ENCODE data around the gene TMEM263. TPM values are rescaled to one million over a fixed set of nuclear protein-coding genes. Genes with fewer than 3 reads are reported as not detected.

Gene TMEM263
- total and polyA plus RNA-seq, 9 of the 15 experiments (the other 6 are each of a cell fraction or from before 2014, with no cell fraction given) = 12.6 to 36.7 (median 24.4) TPM

DNA sequence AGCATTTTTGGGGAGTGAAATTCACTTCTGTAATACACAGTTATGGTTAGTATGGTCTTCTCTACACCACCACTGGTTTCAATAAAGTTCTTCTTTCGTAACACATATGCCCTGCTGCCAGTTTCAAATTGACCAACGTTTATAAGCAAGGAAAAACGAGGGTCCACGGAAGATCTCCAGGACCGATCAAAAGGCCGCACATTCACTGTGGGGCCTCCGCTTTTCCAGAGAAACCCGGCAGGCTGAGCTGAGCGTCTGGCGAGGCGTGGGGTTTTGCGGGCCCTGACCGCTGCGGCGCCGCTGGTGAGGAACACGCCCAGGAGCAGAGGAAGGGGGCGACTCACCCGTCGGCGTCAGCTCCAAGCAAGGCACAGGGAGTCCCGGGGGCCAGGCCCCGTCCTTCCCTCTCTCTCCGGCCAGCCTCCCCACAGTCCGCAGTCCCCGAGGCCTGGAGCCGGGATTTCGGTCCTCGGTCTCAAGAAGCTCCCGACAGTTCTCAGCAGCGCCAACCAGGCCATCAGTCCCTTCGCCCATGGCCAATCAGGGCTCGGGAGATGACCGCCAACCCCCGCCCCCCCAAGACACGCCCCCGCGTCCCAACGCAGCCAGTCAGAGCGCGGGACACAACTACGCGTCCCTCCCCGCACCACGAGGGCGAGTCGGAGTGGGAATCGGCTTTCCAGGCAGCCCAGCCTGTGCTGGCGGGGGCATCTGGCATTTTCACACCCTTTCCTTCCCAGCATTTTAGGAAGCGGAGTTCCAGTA lies 31.1 kb downstream of the TMEM263 start, which contains the start of gene MTERF2 (continued):
- TF ChIP-seq, protein P1, sequence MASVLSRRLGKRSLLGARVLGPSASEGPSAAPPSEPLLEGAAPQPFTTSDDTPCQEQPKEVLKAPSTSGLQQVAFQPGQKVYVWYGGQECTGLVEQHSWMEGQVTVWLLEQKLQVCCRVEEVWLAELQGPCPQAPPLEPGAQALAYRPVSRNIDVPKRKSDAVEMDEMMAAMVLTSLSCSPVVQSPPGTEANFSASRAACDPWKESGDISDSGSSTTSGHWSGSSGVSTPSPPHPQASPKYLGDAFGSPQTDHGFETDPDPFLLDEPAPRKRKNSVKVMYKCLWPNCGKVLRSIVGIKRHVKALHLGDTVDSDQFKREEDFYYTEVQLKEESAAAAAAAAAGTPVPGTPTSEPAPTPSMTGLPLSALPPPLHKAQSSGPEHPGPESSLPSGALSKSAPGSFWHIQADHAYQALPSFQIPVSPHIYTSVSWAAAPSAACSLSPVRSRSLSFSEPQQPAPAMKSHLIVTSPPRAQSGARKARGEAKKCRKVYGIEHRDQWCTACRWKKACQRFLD (CRISPR knock-in tag; IDR thresholded peaks at IDR 0.05) = no peak
- TF ChIP-seq RNF2 (IDR thresholded peaks at IDR 0.05) = no peak
- no peak for TF ChIP-seq BACH1 (tag; IDR thresholded peaks at IDR 0.05)
- TF ChIP-seq, protein P2, sequence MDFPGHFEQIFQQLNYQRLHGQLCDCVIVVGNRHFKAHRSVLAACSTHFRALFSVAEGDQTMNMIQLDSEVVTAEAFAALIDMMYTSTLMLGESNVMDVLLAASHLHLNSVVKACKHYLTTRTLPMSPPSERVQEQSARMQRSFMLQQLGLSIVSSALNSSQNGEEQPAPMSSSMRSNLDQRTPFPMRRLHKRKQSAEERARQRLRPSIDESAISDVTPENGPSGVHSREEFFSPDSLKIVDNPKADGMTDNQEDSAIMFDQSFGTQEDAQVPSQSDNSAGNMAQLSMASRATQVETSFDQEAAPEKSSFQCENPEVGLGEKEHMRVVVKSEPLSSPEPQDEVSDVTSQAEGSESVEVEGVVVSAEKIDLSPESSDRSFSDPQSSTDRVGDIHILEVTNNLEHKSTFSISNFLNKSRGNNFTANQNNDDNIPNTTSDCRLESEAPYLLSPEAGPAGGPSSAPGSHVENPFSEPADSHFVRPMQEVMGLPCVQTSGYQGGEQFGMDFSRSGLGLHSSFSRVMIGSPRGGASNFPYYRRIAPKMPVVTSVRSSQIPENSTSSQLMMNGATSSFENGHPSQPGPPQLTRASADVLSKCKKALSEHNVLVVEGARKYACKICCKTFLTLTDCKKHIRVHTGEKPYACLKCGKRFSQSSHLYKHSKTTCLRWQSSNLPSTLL (IDR thresholded peaks at IDR 0.05) = no peak
- 0 out of 2 replicates have a peak, but pooled peaks have one; percentile 37 for TF ChIP-seq RUNX1 (IDR thresholded peaks at IDR 0.05; ENCODE audit: low read depth)
- no peak for TF ChIP-seq ZNF830 (CRISPR knock-in tag; IDR thresholded peaks at IDR 0.05)
- TF ChIP-seq ZNF780A (CRISPR knock-in tag; IDR thresholded peaks at IDR 0.05) = no peak
- peak; percentile 82 for TF ChIP-seq CREM (IDR thresholded peaks at IDR 0.05; ENCODE audit: low read depth)
- TF ChIP-seq BRF1 (IDR thresholded peaks at IDR 0.05; ENCODE audit: borderline replicate concordance, extremely low read depth, insufficient read length) = no peak
- no peak for TF ChIP-seq FOXJ2 (tag; IDR thresholded peaks at IDR 0.05)
- TF ChIP-seq FUS (optimal IDR thresholded peaks at IDR 0.05; ENCODE audit: low read depth, low read length) = no peak
- no peak for TF ChIP-seq NR2C2 (CRISPR knock-in tag; IDR thresholded peaks at IDR 0.05)
- TF ChIP-seq NR2C2 (tag; IDR thresholded peaks at IDR 0.05) = 0 out of 2 replicates have a peak, but pooled peaks have one; percentile 11
- TF ChIP-seq ZNF24 (IDR thresholded peaks at IDR 0.05) = no peak
- peak; percentile 10; the same call in 1 of the 2 replicates for TF ChIP-seq KDM2B (CRISPR knock-in tag; IDR thresholded peaks at IDR 0.05)
- TF ChIP-seq RAD21 (CRISPR knock-in tag; conservative IDR thresholded peaks at IDR 0.05 in 1 of 2, IDR thresholded peaks at IDR 0.05 in 1 of 2) = 0 out of 4 replicates have a peak, but pooled peaks of 1 of the 2 experiments have one; percentile 7
- TF ChIP-seq MYC (IDR thresholded peaks at IDR 0.05; ENCODE audit: low read depth, low read length) = peak; percentile 63; the same call in 1 of the 2 replicates
- no peak for TF ChIP-seq MYC (CRISPR knock-in tag; IDR thresholded peaks at IDR 0.05; ENCODE audit: borderline replicate concordance, low read depth)
- no peak for TF ChIP-seq SIX5 (IDR thresholded peaks at IDR 0.05; ENCODE audit: borderline replicate concordance in 1 of 2, insufficient read depth in 1 of 2, low read depth in 1 of 2, low read length in 2 of 2)
- TF ChIP-seq, protein P3, sequence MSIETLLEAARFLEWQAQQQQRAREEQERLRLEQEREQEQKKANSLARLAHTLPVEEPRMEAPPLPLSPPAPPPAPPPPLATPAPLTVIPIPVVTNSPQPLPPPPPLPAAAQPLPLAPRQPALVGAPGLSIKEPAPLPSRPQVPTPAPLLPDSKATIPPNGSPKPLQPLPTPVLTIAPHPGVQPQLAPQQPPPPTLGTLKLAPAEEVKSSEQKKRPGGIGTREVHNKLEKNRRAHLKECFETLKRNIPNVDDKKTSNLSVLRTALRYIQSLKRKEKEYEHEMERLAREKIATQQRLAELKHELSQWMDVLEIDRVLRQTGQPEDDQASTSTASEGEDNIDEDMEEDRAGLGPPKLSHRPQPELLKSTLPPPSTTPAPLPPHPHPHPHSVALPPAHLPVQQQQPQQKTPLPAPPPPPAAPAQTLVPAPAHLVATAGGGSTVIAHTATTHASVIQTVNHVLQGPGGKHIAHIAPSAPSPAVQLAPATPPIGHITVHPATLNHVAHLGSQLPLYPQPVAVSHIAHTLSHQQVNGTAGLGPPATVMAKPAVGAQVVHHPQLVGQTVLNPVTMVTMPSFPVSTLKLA (conservative IDR thresholded peaks at IDR 0.05) = peak; percentile 78 to 85
- no peak for TF ChIP-seq CEBPG (CRISPR knock-in tag; IDR thresholded peaks at IDR 0.05)
- peak in 1 of 2 experiments; percentile 30; a peak in 1 of 4 replicates for TF ChIP-seq CEBPG (tag; conservative IDR thresholded peaks at IDR 0.05 in 1 of 2, IDR thresholded peaks at IDR 0.05 in 1 of 2)
- TF ChIP-seq ZNF431 (CRISPR knock-in tag; IDR thresholded peaks at IDR 0.05) = no peak
- TF ChIP-seq HMG20A (CRISPR knock-in tag; conservative IDR thresholded peaks at IDR 0.05) = no peak
- no peak for TF ChIP-seq GABPB2 (CRISPR knock-in tag; conservative IDR thresholded peaks at IDR 0.05)
